Smooth muscle cell (in vitro differentiated cells): Measurements from ENCODE around the gene LAD1. TPM values are rescaled to one million over a fixed set of nuclear protein-coding genes. Genes with fewer than 3 reads are reported as not detected.
A peak's percentile ranks its signal among the peaks of the same experiment; 100 is the strongest.

Experiments used
- DNase-seq: peaks from one replicate; lab custom pipeline; 2025; ENCODE audit not compliant: unreplicated experiment; lab: John Stamatoyannopoulos, UW
- H2AFZ ChIP-seq: fragments of 200-600 bp; sonication (generic); 2 replicates; pipeline ENCODE4 v1.6.0; 2016; ENCODE audit warnings: antibody characterized with exemption, low read depth, mild to moderate bottlenecking
- H3F3A ChIP-seq: fragments of 200-600 bp; sonication (generic); 2 replicates; pipeline ENCODE4 v1.6.0; 2017; ENCODE audit warnings: antibody characterized with exemption, low read depth
- H3K27ac ChIP-seq: fragments of 200-600 bp; sonication (generic); 2 replicates; pipeline ENCODE4 v1.5.1; 2016; ENCODE audit warnings: low read depth, mild to moderate bottlenecking
- H3K27me3 ChIP-seq: fragments of 200-600 bp; sonication (generic); 2 replicates; pipeline ENCODE4 v1.6.1; 2016; ENCODE audit warnings: low read depth, mild to moderate bottlenecking
- H3K36me3 ChIP-seq: fragments of 200-600 bp; sonication (generic); 2 replicates; pipeline ENCODE4 v1.5.1; 2016; ENCODE audit warnings: low read depth
- H3K4me1 ChIP-seq: fragments of 200-600 bp; sonication (generic); 2 replicates; pipeline ENCODE4 v1.5.1; 2016; ENCODE audit warnings: low read depth
- H3K4me2 ChIP-seq: fragments of 200-600 bp; sonication (generic); 2 replicates; pipeline ENCODE4 v1.6.0; 2016; ENCODE audit warnings: mild to moderate bottlenecking
- H3K4me3 ChIP-seq: fragments of 200-600 bp; sonication (generic); 2 replicates; pipeline ENCODE4 v1.5.1; 2016; ENCODE audit warnings: mild to moderate bottlenecking
- H3K79me2 ChIP-seq: fragments of 200-600 bp; sonication (generic); 2 replicates; pipeline ENCODE4 v1.6.0; 2016; ENCODE audit warnings: low read depth, mild to moderate bottlenecking
- H3K9ac ChIP-seq: fragments of 200-600 bp; sonication (generic); 2 replicates; pipeline ENCODE4 v1.6.0; 2016; ENCODE audit warnings: low read depth
- H3K9me3 ChIP-seq: fragments of 200-600 bp; sonication (generic); replicated peaks from 2 replicates; pipeline ENCODE4 v1.5.1; 2016; ENCODE audit warnings: low read depth
- H4K20me1 ChIP-seq: fragments of 200-600 bp; sonication (generic); 2 replicates; pipeline ENCODE4 v1.6.0; 2016; ENCODE audit warnings: low read depth
- CTCF ChIP-seq: fragments of 200-600 bp; sonication (generic); IDR thresholded peaks from 2 replicates; pipeline ENCODE4 v1.5.1; 2017; ENCODE audit warnings: borderline replicate concordance, mild to moderate bottlenecking, antibody characterized with exemption; ENCODE audit not compliant: insufficient read depth, poor library complexity, severe bottlenecking
- WGBS: methylation state at CpG from one replicate; pipeline ENCODE4 v1.1.7; 2016; ENCODE audit warnings: low lambda C conversion rate; 5-methylcytosine and 5-hydroxymethylcytosine counted together
- polyA plus RNA-seq: library from polyadenylated mRNA; unstranded; fragments of >200 nt; fragmentation: Nextera tagmentation; extraction: Ambion mirVana; gene quantifications from 2 replicates; pipeline ENCODE4 v1.2.1, GENCODE V29; 2016
- total RNA-seq: library from RNA; depleted of rRNA; stranded (reverse); fragments of >200 nt; gene quantifications from 2 replicates; pipeline ENCODE4 v1.2.3, GENCODE V29; 2014

LAD1 gene
- total and polyA plus RNA-seq, 2 experiments from 2014 or later: 6.9 to 8.8 TPM

- 75% methylated on average over 4 of the region's 4 CpGs for WGBS
- H3K9ac ChIP-seq: no peak overlapping the region
- H3K4me1 ChIP-seq: peaks cover 5% of the 10 kb centered on the region
- H3K27ac ChIP-seq: peak overlapping the region; percentile 64
- peak; percentile 40 for DNase-seq
- H2AFZ ChIP-seq: no peak overlapping the region
- no peaks in the 10 kb centered on the region for H4K20me1 ChIP-seq
- no peak overlapping the region for H3K4me3 ChIP-seq
- H3K4me2 ChIP-seq: peak overlapping the region; percentile 70
- TF ChIP-seq CTCF: no peak
- no peaks in the 10 kb centered on the region for H3K27me3 ChIP-seq
- peaks cover 14% of the 10 kb centered on the region for H3F3A ChIP-seq
- H3K79me2 ChIP-seq: no peaks in the 10 kb centered on the region
- H3K9me3 ChIP-seq: no peaks in the 10 kb centered on the region
- H3K36me3 ChIP-seq: no peaks in the 10 kb centered on the region
These were observed 15.3 kb downstream of the LAD1 start for GRCh38 chr1:201383647-201384405.

GRCh38 chr1:201381130-201381529 lies 18.0 kb downstream of the LAD1 start:
- no peaks in the 10 kb centered on the region for H3K36me3 ChIP-seq
- H3K4me3 ChIP-seq: no peak overlapping the region
- 92% methylated on average over 7 of the region's 7 CpGs for WGBS
- DNase-seq: no peak
- no peak for TF ChIP-seq CTCF
- no peak overlapping the region for H3K27ac ChIP-seq
- H3K9me3 ChIP-seq: no peaks in the 10 kb centered on the region
- H3K79me2 ChIP-seq: no peaks in the 10 kb centered on the region
- peaks cover 17% of the 10 kb centered on the region for H3F3A ChIP-seq
- peaks cover 14% of the 10 kb centered on the region for H3K4me1 ChIP-seq
- no peaks in the 10 kb centered on the region for H4K20me1 ChIP-seq
- H3K9ac ChIP-seq: no peak overlapping the region
- H3K27me3 ChIP-seq: no peaks in the 10 kb centered on the region
- no peak overlapping the region for H3K4me2 ChIP-seq
- H2AFZ ChIP-seq: no peak overlapping the region

GRCh38 chr1:201379733-201380242 lies 19.3 kb downstream of the LAD1 start:
- no peaks in the 10 kb centered on the region for H3K27me3 ChIP-seq
- TF ChIP-seq CTCF: no peak
- WGBS: 95% methylated on average over 9 of the region's 9 CpGs
- H3F3A ChIP-seq: peaks cover 17% of the 10 kb centered on the region
- H2AFZ ChIP-seq: no peak overlapping the region
- no peak for DNase-seq
- no peak overlapping the region for H3K27ac ChIP-seq
- no peaks in the 10 kb centered on the region for H3K9me3 ChIP-seq
- H3K9ac ChIP-seq: no peak overlapping the region
- H3K4me2 ChIP-seq: no peak overlapping the region
- no peaks in the 10 kb centered on the region for H4K20me1 ChIP-seq
- H3K4me3 ChIP-seq: no peak overlapping the region
- peaks cover 27% of the 10 kb centered on the region for H3K4me1 ChIP-seq
- no peaks in the 10 kb centered on the region for H3K36me3 ChIP-seq
- H3K79me2 ChIP-seq: no peaks in the 10 kb centered on the region

GRCh38 chr1:201378804-201379203 lies 20.3 kb downstream of the LAD1 start:
- no peak for TF ChIP-seq CTCF
- H3K9me3 ChIP-seq: no peaks in the 10 kb centered on the region
- 91% methylated on average over 6 of the region's 6 CpGs for WGBS
- H3K4me1 ChIP-seq: peaks cover 22% of the 10 kb centered on the region
- no peak for DNase-seq
- no peak overlapping the region for H3K4me2 ChIP-seq
- no peaks in the 10 kb centered on the region for H3K79me2 ChIP-seq
- no peak overlapping the region for H2AFZ ChIP-seq
- no peak overlapping the region for H3K9ac ChIP-seq
- H3K27ac ChIP-seq: no peak overlapping the region
- no peaks in the 10 kb centered on the region for H4K20me1 ChIP-seq
- H3K27me3 ChIP-seq: no peaks in the 10 kb centered on the region
- H3K4me3 ChIP-seq: no peak overlapping the region
- no peaks in the 10 kb centered on the region for H3K36me3 ChIP-seq
- peaks cover 12% of the 10 kb centered on the region for H3F3A ChIP-seq
